Thyroid gland (tissue), 4 donors: ENCODE measurements around the gene CNNM4. TPM values are rescaled to one million over a fixed set of nuclear protein-coding genes. Genes with fewer than 3 reads are reported as not detected.

Experiments used
- DNase-seq, 2 donors: peaks; one replicate each; pipeline ENCODE4 v3.0.0-alpha.2; 2019
- H3K27ac ChIP-seq, 3 donors: fragments of 200-600 bp; sonication (generic); 1 replicate in 2 of 3; 2 replicates in 1 of 3; pipeline ENCODE4 v1.5.1; 2016 to 2019; ENCODE audit warnings: mild to moderate bottlenecking in 1 of 3, moderate library complexity in 1 of 3
- H3K27me3 ChIP-seq: fragments of 200-600 bp; sonication (generic); one replicate; pipeline ENCODE4 v1.5.1; 2019
- H3K36me3 ChIP-seq, 2 donors: fragments of 200-600 bp; sonication (generic); one replicate each; pipeline ENCODE4 v1.5.1; 2016 to 2019
- H3K4me1 ChIP-seq, 2 donors: fragments of 200-600 bp; sonication (generic); one replicate each; pipeline ENCODE4 v1.5.1; 2017 to 2019
- H3K4me3 ChIP-seq, 3 donors: fragments of 200-600 bp; sonication (generic); replicated peaks in 1 of 3; 1 replicate in 2 of 3; 2 replicates in 1 of 3; pipeline ENCODE4 v1.5.1; 2016; ENCODE audit warnings: mild to moderate bottlenecking in 1 of 3
- H3K9me3 ChIP-seq: fragments of 200-600 bp; sonication (generic); one replicate; pipeline ENCODE4 v1.5.1; 2017
- CTCF ChIP-seq, 6 experiments: fragments of 200-600 bp in 3 of 6; fragments of 450-650 bp in 3 of 6; sonication (generic) in 3 of 6; IDR thresholded peaks; one replicate each; pipeline ENCODE4 v1.5.1; 2016 to 2019; ENCODE audit warnings: antibody characterized with exemption in 6 of 6, mild to moderate bottlenecking in 2 of 6, inconsistent platforms in 1 of 6, moderate library complexity in 1 of 6
- POLR2A ChIP-seq, 2 donors: fragments of 450-650 bp; IDR thresholded peaks; one replicate each; pipeline ENCODE4 v1.6.1; 2017; ENCODE audit warnings: antibody characterized with exemption in 2 of 2, mild to moderate bottlenecking in 2 of 2, moderate library complexity in 1 of 2
- WGBS, 2 donors: methylation state at CpG; one replicate each; pipeline ENCODE4 v1.1.5; 2017; 5-methylcytosine and 5-hydroxymethylcytosine counted together
- intact Hi-C: fragments of 100-400 bp; cut with DNase I; formaldehyde crosslinking; loops from one replicate; pipeline ENCODE4 v1.15.1; 2023
- total RNA-seq, 4 donors: library from RNA; depleted of rRNA; stranded (reverse); fragments of >200 nt; gene quantifications; one replicate each; pipeline ENCODE4 v1.2.3, GENCODE V29; 2016

CNNM4 gene
- 1 to 10 TPM; 6.6 to 9.5 (median 7.7) TPM for total RNA-seq

- peaks cover 38 to 45% of the 10 kb centered on the region in 2 donors for H3K4me1 ChIP-seq
These were observed at the start of gene CNNM4 for GRCh38 chr2:96760036-96760985. Gene CNNM4, plus strand, starts transcription at chr2:96760902. Its CDS starts 98 bp downstream, at chr2:96761000.

GRCh38 chr2:96710985-96711384, 49.7 kb upstream of the CNNM4 start:
- peaks cover 50 to 55% of the 10 kb centered on the region in 2 donors for H3K36me3 ChIP-seq
- no peak for DNase-seq
- intact Hi-C loops = no loop called here
- no peaks in the 10 kb centered on the region for H3K4me1 ChIP-seq
- H3K9me3 ChIP-seq = no peaks in the 10 kb centered on the region
- 86 to 88% methylated on average over 3 of the region's 3 CpGs for WGBS, 2 donors
- TF ChIP-seq POLR2A (IDR thresholded peaks at IDR 0.05) (no peak), CTCF (IDR thresholded peaks at IDR 0.05) (no peak)
- no peak overlapping the region for H3K4me3 ChIP-seq
- H3K27me3 ChIP-seq = no peaks in the 10 kb centered on the region
- no peak overlapping the region for H3K27ac ChIP-seq

More at GRCh38 chr2:96760036-96760985, at the start of gene CNNM4:
- Histone ChIP-seq H3K27ac (peak within 1 kb of the TSS; percentile 2 to 85 (median 67)), H3K27me3 (no peaks in the 10 kb centered on the region), H3K36me3 (no peaks in the 10 kb centered on the region), H3K9me3 (no peaks in the 10 kb centered on the region), H3K4me3 (peak within 1 kb of the TSS in 2 of 3 donors; percentile 1 to 64)
- peak in 1 of 2 donors; percentile 82 for TF ChIP-seq POLR2A (IDR thresholded peaks at IDR 0.05)
- TF ChIP-seq CTCF (IDR thresholded peaks at IDR 0.05) = peak in 1 of 6 experiments; percentile 24
- peak; percentile 98 for DNase-seq
- intact Hi-C loops = loop anchor here (2.0 to 5.0 kb wide), 2 partner anchors 20 to 123 kb away; partner anchors contain the start of genes KANSL3 and LMAN2L
- 10 to 18% methylated on average over 17 to 28 of the region's 62 CpGs for WGBS, 2 donors

GRCh38 chr2:96715658-96716057, 45.0 kb upstream of the CNNM4 start:
- H3K9me3 ChIP-seq = no peaks in the 10 kb centered on the region
- TF ChIP-seq CTCF (IDR thresholded peaks at IDR 0.05) = no peak
- no peak for TF ChIP-seq POLR2A (IDR thresholded peaks at IDR 0.05)
- DNase-seq = no peak
- H3K27me3 ChIP-seq = no peaks in the 10 kb centered on the region
- 89 to 95% methylated on average over 5 of the region's 5 CpGs for WGBS, 2 donors
- intact Hi-C loops = no loop called here
- H3K4me3 ChIP-seq = no peak overlapping the region
- no peak overlapping the region for H3K27ac ChIP-seq
- peaks cover 11 to 14% of the 10 kb centered on the region in 2 donors for H3K36me3 ChIP-seq
- H3K4me1 ChIP-seq = no peaks in the 10 kb centered on the region

GRCh38 chr2:96716388-96716787, 44.3 kb upstream of the CNNM4 start:
- no peak overlapping the region for H3K4me3 ChIP-seq
- H3K9me3 ChIP-seq = no peaks in the 10 kb centered on the region
- H3K36me3 ChIP-seq = peaks cover 4 to 7% of the 10 kb centered on the region in 2 donors
- H3K27me3 ChIP-seq = no peaks in the 10 kb centered on the region
- no peak overlapping the region for H3K27ac ChIP-seq
- no peak for DNase-seq
- TF ChIP-seq POLR2A (IDR thresholded peaks at IDR 0.05) = no peak
- no peak for TF ChIP-seq CTCF (IDR thresholded peaks at IDR 0.05)
- intact Hi-C loops = no loop called here
- peaks cover 0 to under 1% of the 10 kb centered on the region in 2 donors for H3K4me1 ChIP-seq

- Histone ChIP-seq H3K4me1 (peaks cover 0 to 3% of the 10 kb centered on the region in 2 donors), H3K27me3 (no peaks in the 10 kb centered on the region), H3K27ac (no peak overlapping the region), H3K4me3 (no peak overlapping the region), H3K36me3 (peaks cover 23 to 25% of the 10 kb centered on the region in 2 donors), H3K9me3 (no peaks in the 10 kb centered on the region)
- intact Hi-C loops = no loop called here
- TF ChIP-seq POLR2A (IDR thresholded peaks at IDR 0.05) (no peak), CTCF (IDR thresholded peaks at IDR 0.05) (no peak)
- WGBS, 2 donors = 89 to 93% methylated on average over 4 of the region's 4 CpGs
- DNase-seq = no peak
These were observed 34.6 kb upstream of the CNNM4 start for GRCh38 chr2:96726131-96726530.
